ENCODE data around the gene NAA25.
"Not testable (repeated sequence)": the region's sequence is repeated elsewhere in the genome, so short reads cannot be mapped to it uniquely, and the experiment has no call there.

The NAA25 gene

DNA sequence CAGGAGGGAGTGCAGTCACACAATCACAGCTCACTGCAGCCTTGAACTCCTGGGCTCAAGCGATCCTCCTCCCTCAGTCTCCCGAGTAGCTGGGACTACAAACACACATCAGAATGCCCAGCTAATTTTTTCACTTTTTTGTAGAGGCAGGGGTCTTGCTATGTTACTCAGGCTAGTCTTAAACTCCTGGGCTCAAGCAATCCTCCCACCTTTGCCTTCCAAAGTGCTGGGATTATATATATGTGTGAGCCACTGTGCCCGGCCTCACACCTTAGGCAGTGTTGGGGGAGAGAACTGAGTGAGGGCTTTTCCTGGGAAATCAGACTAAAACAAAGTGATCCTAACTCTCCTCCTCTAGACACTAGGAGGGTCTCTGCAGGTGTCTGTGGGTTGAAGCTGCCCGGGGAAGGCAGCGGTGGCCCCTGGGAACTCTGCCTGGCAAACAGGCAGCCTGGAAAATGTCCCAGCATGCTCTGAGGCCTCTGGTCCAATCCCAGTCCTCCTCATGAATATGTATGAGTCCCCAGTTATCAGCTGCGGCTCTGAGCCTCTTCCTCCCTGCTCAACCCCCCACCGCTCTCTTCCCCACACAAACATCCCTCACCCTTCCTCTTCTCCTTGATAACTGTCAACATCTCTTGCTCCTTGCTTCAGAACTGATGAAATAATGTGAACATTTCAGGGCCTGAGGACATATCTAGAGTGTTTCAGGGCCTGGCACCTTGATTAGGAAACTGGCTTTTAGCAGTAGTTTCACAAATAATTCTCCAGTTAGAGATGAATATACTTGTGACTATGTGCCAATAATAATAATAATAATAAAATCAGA is 7.9 kb upstream of the NAA25 start:
- DNase-seq (ENCODE audit: low read depth) = peak; percentile 39

DNA sequence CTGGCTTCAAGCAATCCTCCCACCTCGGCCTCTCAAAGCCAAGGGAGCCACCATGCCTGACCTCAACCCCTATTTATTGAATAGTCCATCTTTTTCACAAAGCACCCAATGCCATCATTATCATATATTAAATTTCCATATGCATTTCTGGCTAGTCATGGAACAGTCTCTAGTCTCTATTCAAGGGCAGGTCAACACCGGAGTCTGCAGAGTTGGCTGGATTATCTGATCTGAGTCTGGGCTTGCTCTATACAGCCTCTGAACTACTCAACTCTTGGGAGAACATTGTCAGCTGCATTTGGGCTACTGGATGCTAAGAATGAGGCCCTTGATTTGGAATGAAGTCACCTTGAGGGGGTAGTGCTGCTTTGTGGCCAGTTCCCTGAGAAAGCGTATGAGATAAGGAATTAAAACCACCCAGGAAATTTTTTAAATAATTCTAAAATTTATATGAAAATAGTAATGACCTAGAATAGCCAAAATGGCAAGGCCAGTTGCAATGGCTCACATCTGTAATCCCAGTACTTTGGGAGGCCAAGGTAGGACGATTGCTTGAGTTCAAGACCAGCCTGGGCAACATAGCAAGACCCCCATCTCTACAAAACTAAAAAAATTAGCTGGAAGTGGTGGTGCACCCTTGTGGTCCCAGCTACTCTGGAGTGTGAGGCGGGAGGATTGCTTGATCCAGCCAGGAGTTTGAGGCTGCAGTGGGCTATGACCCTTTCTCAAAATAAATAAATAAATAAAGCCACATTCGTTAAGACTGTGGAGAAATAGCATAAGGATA is 6.9 kb upstream of the NAA25 start:
- no peak for DNase-seq (ENCODE audit: low read depth)

DNA sequence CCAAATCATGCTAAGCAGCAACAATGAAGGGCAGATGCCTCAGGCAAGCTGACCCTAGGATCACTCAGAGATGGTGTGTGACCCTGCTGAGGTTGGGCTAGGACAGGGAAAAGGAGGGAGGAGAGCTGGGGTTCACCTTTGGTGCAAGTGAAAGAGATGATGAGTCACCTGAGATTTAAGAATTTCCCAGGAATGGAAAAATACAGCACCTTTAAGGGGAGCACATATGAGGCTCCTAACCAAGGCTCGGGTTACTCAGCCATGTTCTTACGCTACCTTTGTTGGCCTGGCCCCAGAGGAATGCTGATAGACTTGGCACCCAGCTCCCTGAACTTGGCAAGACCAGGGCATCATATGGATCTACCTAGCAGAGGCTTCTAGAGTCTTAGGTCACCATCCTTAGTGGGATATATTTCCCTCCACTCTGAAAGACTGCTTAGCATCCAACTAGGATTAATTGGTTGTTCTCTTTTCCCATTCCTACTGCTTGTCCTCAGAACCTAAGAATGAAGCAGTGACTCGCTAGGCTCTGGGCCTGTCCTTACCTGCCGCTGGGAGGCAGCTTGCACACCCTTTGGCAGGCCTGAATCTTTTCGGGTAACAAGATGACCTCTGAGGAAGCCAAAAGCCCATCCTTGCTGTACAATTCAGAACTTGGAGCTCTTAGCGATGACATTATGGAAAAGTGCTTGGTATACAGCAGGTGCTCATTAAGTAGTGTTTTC is 4.0 kb upstream of the NAA25 start:
- no peak for DNase-seq (ENCODE audit: low read depth)

DNA sequence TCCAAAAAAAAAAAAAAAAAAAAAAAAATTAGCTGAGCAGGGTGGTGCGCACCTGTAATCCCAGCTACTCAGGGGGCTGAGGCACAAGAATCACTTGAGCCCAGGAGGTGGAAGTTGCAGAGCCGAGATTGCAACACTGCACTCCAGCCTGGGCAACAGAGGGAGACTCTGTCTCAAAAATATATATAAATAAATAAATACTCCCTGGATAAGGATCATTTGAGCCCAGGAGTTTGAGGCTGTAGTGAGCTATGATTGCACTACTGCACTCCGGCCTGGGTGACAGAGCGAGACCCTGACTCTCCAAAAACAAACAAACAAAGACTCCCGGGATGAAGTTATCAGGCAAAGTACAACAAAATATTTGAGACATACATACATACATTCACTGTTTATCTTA is 3.3 kb upstream of the NAA25 start:
- peak; percentile 24 for DNase-seq (ENCODE audit: low read depth)

DNA sequence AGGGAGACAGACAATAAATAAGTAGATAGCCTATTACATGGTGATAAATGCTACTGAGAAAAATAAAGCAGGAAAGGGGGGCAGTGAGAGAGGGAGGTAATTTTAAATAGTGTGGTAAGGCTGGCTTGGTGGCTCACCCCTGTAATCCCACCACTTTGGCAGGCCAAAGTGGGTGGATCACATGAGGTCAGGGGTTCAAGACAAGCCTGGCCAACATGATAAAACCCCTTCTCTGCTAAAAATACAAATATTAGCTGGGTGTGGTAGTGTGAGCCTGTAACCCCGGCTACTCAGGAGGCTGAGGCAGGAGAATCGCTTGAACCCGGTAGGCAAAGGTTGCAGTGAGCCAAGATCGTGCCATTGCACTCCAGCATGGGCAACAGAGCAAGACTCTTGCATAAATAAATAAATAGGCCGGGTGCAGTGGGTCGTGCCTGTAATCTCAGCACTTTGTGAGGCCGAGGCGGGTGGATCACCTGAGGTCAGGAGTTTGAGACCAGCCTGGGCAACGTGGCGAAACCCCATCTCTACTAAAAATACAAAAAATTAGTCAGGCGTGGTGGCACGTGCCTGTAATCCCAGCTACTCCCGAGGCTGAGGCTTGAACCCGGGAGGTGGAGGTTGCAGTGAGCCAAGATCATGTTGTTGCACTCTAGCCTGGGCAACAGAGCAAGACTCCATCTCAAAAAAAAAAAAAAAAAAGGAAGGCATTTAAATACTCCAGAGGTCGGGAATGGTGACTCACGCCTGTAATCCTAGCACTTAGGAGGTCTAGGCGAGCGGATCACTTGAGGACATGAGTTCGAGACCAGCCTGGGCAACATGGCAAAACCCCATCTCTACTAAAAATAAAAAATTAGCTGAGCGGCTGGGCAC is 2.4 kb upstream of the NAA25 start:
- DNase-seq (ENCODE audit: low read depth) = not testable (repeated sequence)

DNA sequence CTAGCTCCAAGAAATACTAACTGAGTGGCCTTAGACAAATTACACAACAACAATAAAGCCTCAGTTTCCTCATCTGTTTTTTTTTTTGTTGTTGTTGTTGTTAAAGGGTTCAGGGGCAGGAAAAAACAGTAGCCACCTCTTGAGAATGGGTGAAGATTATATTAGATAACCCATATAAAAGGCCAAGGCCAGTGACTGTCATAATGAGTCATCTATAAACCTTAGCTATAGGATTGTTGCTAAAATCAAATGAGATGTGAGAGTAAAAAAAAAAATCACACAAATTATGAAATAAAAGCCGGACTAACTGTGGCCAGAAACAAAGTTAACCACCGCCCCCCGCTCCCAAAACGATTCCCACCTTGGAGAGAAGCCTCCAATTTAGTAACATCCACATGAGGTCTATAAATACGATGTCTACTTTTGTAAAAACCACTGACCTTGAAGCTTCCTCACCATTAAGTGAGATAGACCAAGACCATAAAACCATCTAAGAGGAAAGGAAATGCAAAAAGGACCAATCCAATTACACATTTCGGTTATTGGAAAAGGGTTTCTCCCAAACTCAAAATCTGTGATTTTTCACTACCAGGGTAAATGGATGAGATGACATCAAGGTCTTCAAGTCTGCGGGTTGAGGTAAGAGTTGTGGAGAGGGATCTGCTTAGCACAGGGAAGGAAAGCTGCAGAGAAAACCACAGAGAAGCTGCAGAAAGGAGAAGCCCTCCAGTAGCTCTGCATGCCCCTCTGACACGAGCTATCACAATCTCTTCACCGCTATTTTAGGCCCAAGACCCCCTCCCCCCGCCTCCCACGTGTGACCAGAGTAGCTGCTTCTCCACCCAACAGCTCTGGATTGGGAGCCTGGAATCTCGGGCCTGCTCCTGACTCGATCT is 1.0 kb downstream of the NAA25 start:
- DNase-seq (ENCODE audit: low read depth) = no peak

DNA sequence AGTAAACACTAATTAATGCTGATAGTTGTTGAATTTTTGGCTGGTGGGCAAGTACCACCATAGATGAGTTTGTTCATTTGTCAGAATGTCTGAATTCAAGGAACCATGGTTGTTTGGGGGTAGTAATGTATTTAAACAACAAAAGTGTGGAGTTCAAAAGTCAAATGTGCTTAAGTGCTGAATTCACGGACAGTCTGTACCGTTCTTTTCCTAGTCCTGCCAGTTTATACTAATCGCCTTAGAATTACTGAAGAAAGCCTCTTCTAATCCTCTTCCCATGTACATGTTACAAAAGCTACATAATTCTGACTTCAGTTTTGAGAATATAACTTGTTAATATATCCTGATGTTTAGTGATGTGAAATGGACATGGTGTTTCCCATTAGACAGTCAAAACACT is 2.7 kb downstream of the NAA25 start:
- no peak for DNase-seq (ENCODE audit: low read depth)

DNA sequence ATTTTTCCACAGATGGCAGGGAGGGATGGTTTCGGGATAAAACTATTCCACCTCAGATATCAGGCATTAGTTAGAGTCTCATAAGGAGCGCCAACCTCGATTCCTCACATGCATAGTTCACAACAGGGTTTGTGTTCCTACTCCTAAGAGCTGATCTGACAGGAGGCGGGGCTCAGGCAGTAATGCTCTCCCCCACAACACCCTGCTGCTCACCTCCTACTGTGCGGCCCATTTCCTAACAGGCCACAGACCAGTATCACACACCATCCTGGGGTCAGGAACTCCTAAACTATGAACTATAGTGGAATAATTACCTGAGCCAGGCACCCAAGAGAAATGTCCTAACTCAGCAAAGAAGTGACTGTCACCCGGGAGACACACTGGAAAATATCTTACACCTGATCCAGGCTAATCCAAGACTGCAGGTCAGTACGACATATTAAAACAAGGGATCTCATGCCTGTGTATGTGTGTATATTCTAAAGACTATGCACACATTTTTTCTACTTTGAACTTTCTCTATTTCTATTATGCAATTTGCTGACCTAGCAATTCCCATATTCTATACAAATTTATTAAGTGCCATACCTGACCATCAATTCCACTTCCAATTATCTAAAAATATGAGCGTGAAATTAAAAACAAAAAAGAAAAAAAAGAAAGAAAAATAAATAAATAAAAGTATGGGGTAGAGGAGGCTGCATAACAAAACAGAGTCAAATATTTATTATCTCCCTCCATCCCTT is 4.7 kb downstream of the NAA25 start:
- no peak for DNase-seq (ENCODE audit: low read depth)

DNA sequence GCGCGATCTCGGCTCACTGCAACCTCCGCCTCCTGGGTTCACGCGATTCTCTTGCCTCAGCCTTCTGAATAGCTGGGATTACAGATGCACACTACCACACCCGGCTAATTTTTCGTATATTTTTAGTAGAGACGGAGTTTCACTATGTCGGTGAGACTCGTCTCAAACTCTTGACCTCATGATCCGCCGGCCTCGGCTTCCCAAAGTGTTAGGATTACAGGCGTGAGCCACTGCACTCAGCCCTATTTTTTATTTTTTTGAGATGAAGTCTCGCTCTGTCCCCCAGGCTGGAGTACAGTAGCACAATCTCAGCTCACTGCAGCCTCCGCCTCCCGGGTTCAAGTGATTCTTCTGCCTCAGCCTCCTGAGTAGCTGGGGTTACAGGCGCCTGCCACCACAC is 5.8 kb downstream of the NAA25 start:
- not testable (repeated sequence) for DNase-seq (ENCODE audit: low read depth)

DNA sequence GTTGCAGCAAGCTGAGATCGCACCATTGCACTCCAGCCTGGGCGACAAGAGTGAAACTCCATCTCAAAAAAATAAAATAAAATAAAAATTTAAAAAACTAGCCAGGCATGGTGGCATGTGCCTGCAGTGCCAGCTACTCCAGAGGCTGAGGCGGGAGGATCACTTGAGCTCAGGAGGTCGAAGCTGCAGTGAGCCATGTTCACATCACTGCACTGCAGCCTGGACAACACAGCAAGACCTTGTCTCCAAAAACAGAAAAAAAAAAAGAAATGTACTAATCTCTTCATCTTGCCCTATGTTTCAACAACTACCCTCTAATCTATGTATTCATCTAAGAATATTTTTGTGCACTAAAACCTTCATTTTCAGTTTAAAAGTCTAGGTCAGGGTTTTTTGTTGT is 6.5 kb downstream of the NAA25 start:
- DNase-seq (ENCODE audit: low read depth) = no peak

DNA sequence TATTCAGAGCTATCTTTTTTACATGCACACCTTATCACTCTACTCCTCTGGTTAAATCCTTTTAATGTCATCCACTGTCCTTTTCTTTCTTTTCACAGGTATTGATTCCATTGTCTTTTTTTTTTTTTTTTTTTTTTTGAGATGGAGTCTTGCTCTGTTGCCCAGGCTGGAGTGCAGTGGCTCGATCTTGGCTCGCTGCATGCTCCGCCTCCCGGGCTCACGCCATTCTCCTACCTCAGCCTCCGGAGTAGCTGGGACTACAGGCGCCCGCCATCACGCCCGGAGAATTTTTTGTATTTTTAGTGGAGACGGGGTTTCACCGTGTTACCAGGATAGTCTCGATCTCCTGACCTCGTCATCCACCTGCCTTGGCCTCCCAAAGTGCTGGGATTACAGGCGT is 8.1 kb downstream of the NAA25 start:
- DNase-seq (ENCODE audit: low read depth) = not testable (repeated sequence)

DNA sequence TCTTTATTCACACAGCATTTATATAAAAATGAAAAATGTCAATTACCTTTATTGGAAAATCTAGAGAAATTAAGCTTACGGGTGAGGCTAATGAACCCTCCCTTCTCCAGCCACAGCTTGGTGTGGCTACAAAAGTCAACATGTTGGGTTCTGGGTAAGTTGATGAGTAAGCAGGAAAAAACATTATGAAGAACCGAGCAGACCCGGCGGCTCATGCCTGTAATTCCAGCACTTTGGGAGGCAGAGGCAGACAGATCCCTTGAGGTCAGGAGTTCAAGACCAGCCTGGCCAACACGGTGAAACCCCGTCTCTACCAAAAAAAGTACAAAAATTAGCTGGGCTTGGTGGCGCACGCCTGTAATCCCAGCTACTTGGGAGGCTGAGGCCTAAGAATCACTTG is 10.9 kb downstream of the NAA25 start:
- no peak for DNase-seq (ENCODE audit: low read depth)

DNA sequence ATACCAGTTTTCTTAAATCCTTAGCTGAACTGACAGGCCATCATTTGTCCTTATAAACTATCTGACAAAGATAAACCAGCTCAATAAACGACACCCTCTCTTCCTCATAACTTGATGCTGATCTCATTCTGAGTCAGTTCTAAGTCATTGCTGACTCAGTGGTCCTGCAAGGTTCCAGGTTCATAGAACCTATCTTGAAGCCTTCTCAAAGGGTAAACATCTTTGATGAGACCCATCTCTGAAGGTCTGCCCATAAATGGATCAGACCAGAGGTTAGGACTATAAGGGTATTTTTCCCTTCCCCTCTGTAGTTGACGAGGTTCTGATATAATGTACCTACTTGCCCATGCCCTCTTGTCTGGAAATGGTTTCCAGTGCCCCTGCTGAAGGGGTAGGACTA is 11.9 kb downstream of the NAA25 start:
- DNase-seq (ENCODE audit: low read depth) = no peak

DNA sequence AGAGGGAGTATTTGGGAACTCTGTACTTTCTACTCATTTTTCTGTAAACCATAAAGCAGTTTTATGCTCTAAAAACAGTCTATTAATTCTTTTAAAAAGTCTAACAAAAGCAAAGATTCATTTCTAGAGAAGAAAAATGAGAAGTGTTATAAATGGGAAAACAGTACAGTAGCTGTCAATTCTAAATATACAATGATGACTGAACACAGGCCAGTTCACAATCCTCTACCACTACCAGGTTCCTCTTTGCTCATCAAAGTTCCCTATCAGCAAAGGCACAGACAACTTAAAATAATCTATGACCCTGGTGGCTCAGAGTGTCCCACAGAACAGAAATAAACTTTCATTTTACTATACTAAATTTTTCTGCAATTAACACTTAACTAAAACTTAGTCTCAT is 12.5 kb downstream of the NAA25 start:
- no peak for DNase-seq (ENCODE audit: low read depth)

DNA sequence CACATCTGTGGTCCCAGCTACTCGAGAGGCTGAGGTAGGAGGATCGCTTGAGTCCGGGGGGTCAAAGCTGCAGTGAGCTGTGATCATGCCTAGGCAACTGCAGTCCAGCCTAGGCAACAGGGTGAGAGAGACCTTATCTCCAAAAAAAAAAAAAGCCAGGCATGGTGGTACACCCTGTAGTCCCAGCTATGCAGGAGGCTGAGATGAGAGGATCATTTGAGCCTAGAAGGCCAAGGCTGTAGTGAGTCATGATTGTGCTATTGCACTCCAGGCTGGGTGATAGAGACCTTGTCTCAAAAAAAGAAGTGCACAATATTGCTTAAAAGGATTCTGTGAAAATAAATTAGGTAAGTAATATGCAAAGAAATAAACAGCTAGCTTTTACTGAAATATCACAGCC is 17.0 kb downstream of the NAA25 start:
- no peak for DNase-seq (ENCODE audit: low read depth)

DNA sequence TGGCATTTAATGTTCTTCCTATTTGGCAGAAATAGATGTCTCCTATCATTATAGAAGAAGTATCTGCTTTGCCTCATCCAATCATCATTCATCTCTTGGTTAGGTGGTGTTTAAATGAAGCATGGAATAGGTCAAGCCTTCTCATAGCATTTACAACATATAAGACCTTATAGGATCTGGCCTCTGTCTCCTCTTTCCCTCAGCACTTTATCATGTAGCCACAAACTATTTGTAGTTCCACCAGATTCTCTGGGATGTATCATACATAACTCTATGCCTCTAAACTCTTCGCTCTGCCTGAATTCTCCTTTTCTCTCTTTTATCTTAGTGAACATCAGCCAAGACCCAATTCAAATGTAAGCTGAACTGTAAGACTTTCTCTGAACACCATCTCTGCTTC is 20.7 kb downstream of the NAA25 start:
- no peak for DNase-seq (ENCODE audit: low read depth)

DNA sequence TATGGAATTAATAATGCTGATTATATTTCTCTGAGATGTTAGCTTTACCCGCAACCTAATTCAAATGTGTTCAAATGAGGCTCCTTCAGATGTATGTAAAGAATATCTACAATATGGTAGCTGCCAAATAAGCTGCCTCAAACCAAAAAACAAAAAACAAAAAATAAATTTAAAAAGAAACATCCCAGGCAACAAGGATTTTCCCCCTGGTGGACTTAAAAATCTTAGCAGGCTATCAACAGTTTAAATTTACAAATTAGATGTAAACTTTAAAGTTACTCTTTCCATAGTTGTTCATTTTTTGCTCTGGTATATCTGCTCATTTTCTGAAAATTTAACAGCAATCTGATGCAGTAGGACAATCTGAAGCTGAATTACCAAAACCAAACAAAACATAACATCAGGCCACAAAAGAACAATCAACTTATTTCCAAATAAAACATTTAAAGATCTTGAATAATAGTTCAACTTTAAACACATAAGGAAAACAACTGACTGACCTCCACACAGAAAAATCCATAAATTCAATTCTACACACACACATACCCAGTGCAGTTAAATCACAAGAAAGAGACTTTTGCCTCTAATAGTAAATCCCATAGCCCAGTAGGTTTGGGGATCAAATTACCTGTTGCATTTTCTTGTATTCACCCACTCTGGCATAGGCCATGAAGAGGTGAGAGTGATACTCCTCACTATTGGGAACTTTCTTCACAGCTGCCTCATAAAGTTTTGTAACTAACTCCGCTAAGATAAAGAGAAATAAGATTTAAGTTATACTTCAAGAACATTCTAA is 21.3 kb downstream of the NAA25 start:
- no peak for DNase-seq (ENCODE audit: low read depth)

DNA sequence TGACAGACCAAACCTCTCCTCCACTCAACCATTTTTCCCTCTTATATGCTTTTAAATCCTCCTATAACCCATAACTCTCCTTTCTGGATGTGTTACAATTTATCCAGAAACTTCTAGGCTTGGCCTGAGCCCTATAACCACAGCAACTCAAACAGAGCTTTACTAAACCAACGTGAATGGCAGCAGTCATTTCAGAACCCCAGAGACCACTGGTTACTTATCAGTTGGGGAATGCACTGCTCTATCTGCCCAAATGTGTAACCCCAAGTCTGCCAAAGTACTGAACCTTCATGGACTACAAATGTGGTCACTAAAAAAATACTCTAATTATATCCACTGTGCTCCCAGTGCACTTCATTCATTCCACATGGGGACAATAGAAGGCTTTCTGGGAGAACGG is 42.0 kb downstream of the NAA25 start:
- DNase-seq (ENCODE audit: low read depth) = no peak

DNA sequence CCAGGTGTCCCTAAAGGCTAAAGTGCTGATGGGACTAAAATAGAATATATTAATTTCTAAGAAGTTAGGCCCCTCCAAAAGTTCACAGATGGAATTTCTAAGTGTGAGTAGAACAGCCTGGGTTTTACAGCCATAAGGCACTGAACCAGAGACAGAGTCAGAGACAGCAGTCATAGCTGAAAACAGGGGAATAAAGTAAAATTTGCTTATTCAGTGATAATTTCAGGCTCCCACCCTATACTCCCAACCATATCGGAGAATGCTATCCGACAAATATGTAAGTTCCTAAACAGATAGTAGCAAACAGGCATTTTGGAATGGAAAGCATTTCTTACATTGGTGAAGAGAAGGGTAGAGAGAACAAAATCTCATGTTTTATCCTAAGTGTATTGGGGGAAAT is 45.3 kb downstream of the NAA25 start:
- no peak for DNase-seq (ENCODE audit: low read depth)

Data from fibroblast of gingiva (primary cell).